Neuronal stem cell (in vitro differentiated cells): ENCODE measurements around the gene FAF1.
A peak's percentile ranks its signal among the peaks of the same experiment; 100 is the strongest.
"Not testable (repeated sequence)": the region's sequence is repeated elsewhere in the genome, so short reads cannot be mapped to it uniquely, and the experiment has no call there.

ENCODE experiments used
- DNase-seq: peaks from one replicate; pipeline ENCODE4 v3.0.0-alpha.2; 2013; ENCODE audit warnings: low spot score
- H2AFZ ChIP-seq: one replicate; pipeline ENCODE4 v1.6.1; 2013; ENCODE audit warnings: mild to moderate bottlenecking, low read length, inconsistent platforms
- H2AK5ac ChIP-seq: 2 replicates; pipeline ENCODE4 v1.6.1; 2013; ENCODE audit warnings: low read depth, mild to moderate bottlenecking, inconsistent platforms, low read length, moderate library complexity, mixed read lengths
- H2BK120ac ChIP-seq: 2 replicates; pipeline ENCODE4 v1.6.1; 2013; ENCODE audit warnings: low read depth, mild to moderate bottlenecking, inconsistent platforms, low read length, moderate library complexity, mixed read lengths
- H2BK12ac ChIP-seq: one replicate; pipeline ENCODE4 v1.6.1; 2013; ENCODE audit warnings: low read length, inconsistent platforms
- H2BK15ac ChIP-seq: 2 replicates; pipeline ENCODE4 v1.6.1; 2013; ENCODE audit warnings: mild to moderate bottlenecking, low read length, inconsistent platforms, mixed read lengths
- H2BK5ac ChIP-seq: one replicate; pipeline ENCODE4 v1.6.1; 2013; ENCODE audit warnings: inconsistent platforms, mild to moderate bottlenecking, low read length, moderate library complexity
- H3K14ac ChIP-seq: one replicate; pipeline ENCODE4 v1.6.1; 2013; ENCODE audit warnings: low read length, inconsistent platforms
- H3K18ac ChIP-seq: 2 replicates; pipeline ENCODE4 v1.6.1; 2013; ENCODE audit warnings: low read length, inconsistent platforms
- H3K23ac ChIP-seq: 2 replicates; pipeline ENCODE4 v1.6.1; 2013; ENCODE audit warnings: low read depth, mild to moderate bottlenecking, mixed read lengths, low read length, inconsistent platforms; ENCODE audit not compliant: poor library complexity
- H3K27ac ChIP-seq: replicated peaks from 3 replicates; pipeline ENCODE4 v1.5.1; 2013; ENCODE audit warnings: low read length, inconsistent platforms
- H3K27me3 ChIP-seq, 3 experiments: 2 replicates each; pipeline ENCODE4 v1.6.1; 2013; ENCODE audit warnings: low read length in 3 of 3, mild to moderate bottlenecking in 2 of 3, inconsistent platforms in 1 of 3, low read depth in 1 of 3, mixed read lengths in 1 of 3, moderate library complexity in 1 of 3; ENCODE audit not compliant: control insufficient read depth in 3 of 3, insufficient read depth in 3 of 3
- H3K36me3 ChIP-seq, 2 donors: replicated peaks in 1 of 2; 2 replicates each; pipeline ENCODE4 v1.6.1; 2013; ENCODE audit warnings: low read length in 2 of 2; ENCODE audit not compliant: control insufficient read depth in 2 of 2, insufficient read depth in 2 of 2
- H3K4ac ChIP-seq: 2 replicates; pipeline ENCODE4 v1.6.1; 2013; ENCODE audit warnings: inconsistent platforms, mild to moderate bottlenecking, low read length, moderate library complexity
- H3K4me1 ChIP-seq, 2 donors: 1 replicate in 1 of 2; 2 replicates in 1 of 2; pipeline ENCODE4 v1.6.1; 2013; ENCODE audit warnings: low read length in 2 of 2, low read depth in 1 of 2; ENCODE audit not compliant: control insufficient read depth in 2 of 2, insufficient read depth in 1 of 2
- H3K4me2 ChIP-seq: one replicate; pipeline ENCODE4 v1.6.1; 2013; ENCODE audit warnings: mild to moderate bottlenecking, low read length, inconsistent platforms; ENCODE audit not compliant: insufficient read depth, poor library complexity, severe bottlenecking
- H3K4me3 ChIP-seq, 2 donors: 2 replicates each; pipeline ENCODE4 v1.5.1; 2013; ENCODE audit warnings: low read length in 2 of 2, mild to moderate bottlenecking in 2 of 2, inconsistent platforms in 1 of 2, moderate library complexity in 1 of 2
- H3K79me1 ChIP-seq: one replicate; pipeline ENCODE4 v1.6.1; 2013; ENCODE audit warnings: low read depth, mild to moderate bottlenecking, inconsistent platforms, low read length, moderate library complexity
- H3K9ac ChIP-seq: one replicate; pipeline ENCODE4 v1.6.1; 2013; ENCODE audit warnings: mild to moderate bottlenecking, low read depth, low read length, inconsistent platforms; ENCODE audit not compliant: poor library complexity
- H3K9me3 ChIP-seq, 2 donors: replicated peaks in 1 of 2; 2 replicates each; pipeline versions ENCODE3 to v1.6.1; 2013; ENCODE audit warnings: low read length in 2 of 2, mild to moderate bottlenecking in 2 of 2, inconsistent platforms in 1 of 2, low read depth in 1 of 2, mixed read lengths in 1 of 2, moderate library complexity in 1 of 2; ENCODE audit not compliant: control insufficient read depth in 2 of 2, insufficient read depth in 1 of 2
- H4K8ac ChIP-seq: one replicate; pipeline ENCODE4 v1.6.1; 2013; ENCODE audit warnings: low read depth, mild to moderate bottlenecking, inconsistent platforms, low read length, moderate library complexity
- H4K91ac ChIP-seq: one replicate; pipeline ENCODE4 v1.6.1; 2013; ENCODE audit warnings: low read length, low read depth, mild to moderate bottlenecking, inconsistent platforms; ENCODE audit not compliant: poor library complexity
- WGBS, 2 donors: extraction: QIAGEN DNeasy Blood & Tissue Kit; methylation state at CpG; one replicate each; pipeline ENCODE4 v1.1.7; 2013; ENCODE audit warnings: missing lambda C conversion rate in 2 of 2, mixed read lengths in 1 of 2; ENCODE audit not compliant: insufficient read length in 2 of 2, insufficient replicate concordance in 1 of 2; ENCODE audit errors: extremely low coverage in 2 of 2; 5-methylcytosine and 5-hydroxymethylcytosine counted together

FAF1 gene

DNA sequence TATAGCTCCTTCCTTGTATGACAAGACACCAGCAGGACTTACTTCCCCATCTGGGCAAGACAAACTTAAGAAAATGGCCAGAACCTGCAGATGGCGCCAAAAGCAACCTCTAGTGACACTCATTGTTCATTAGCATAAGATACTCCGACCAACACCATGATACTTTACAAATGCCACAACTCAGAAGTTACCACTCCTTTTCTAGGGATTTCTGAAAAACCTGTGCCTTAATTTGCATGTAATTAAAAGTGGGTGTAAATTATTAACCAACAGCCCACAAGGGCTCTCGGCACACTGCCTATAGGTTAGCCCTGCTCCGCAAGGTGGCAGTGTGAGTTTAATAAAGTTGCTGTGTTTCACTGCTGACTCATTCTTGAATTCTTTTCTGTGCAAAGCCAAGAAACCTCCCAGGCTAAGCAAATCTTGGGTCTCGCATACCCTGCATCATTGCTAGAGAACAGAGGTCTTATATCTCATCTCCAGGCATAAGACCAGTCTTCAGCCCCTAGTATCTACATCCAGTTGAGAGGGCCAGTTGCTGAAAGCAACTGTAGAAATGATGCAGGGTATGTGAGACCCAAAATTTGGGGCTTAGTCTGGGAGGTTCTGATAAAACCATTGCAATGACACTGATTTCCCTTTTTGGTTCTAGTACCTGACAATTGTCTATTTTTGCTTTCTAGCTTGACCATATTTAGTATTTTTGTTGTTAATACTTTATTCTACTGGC lies 86.4 kb downstream of the FAF1 start:
- Histone ChIP-seq H3K4me3 (no peak overlapping the region), H3K14ac (no peak overlapping the region), H3K36me3 (no peaks in the 10 kb centered on the region), H2AFZ (no peak overlapping the region), H3K23ac (no peak overlapping the region), H3K18ac (no peak overlapping the region), H3K27ac (no peak overlapping the region), H2BK15ac (no peak overlapping the region), H3K79me1 (no peaks in the 10 kb centered on the region), H3K27me3 (no peaks in the 10 kb centered on the region), H3K4me1 (no peaks in the 10 kb centered on the region), H3K9ac (no peak overlapping the region), H4K91ac (no peak overlapping the region), H3K9me3 (no peaks in the 10 kb centered on the region), H3K4me2 (no peak overlapping the region), H3K4ac (no peak overlapping the region), H2BK120ac (no peak overlapping the region), H2BK12ac (no peak overlapping the region), H4K8ac (no peak overlapping the region), H2AK5ac (no peak overlapping the region), H2BK5ac (no peak overlapping the region)
- peak; percentile 15 for DNase-seq
- no CpG with 5 or more reads among the region's 5 CpGs for WGBS, 2 donors

DNA sequence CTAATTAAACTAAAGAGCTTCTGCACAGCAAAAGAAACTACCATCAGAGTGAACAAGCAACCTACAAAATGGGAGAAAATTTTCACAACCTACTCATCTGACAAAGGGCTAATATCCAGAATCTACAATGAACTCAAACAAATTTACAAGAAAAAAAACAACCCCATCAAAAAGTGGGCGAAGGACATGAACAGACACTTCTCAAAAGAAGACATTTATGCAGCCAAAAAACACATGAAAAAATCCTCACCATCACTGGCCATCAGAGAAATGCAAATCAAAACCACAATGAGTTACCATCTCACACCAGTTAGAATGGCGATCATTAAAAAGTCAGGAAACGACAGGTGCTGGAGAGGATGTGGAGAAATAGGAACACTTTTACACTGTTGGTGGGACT lies 95.2 kb downstream of the FAF1 start:
- H3K27me3 ChIP-seq, H3K4me3 ChIP-seq, H3K4me1 ChIP-seq, H3K23ac ChIP-seq, H3K18ac ChIP-seq, H4K91ac ChIP-seq, H3K27ac ChIP-seq, H3K14ac ChIP-seq, H2BK15ac ChIP-seq, H2BK5ac ChIP-seq, H3K4me2 ChIP-seq, H3K4ac ChIP-seq, H3K9ac ChIP-seq, H2BK12ac ChIP-seq, H3K36me3 ChIP-seq, H4K8ac ChIP-seq, H2AFZ ChIP-seq, H2BK120ac ChIP-seq, H3K79me1 ChIP-seq, DNase-seq, H2AK5ac ChIP-seq: not testable (repeated sequence)
- WGBS, 2 donors = no CpG with 5 or more reads among the region's 3 CpGs
- peaks cover 3 to 11% of the 10 kb centered on the region in 2 donors for H3K9me3 ChIP-seq

- Histone ChIP-seq H3K9ac (no peak overlapping the region), H2BK5ac (no peak overlapping the region), H4K91ac (no peak overlapping the region), H3K4me3 (no peak overlapping the region), H3K23ac (no peak overlapping the region), H3K4me2 (no peak overlapping the region), H2AK5ac (no peak overlapping the region), H3K18ac (no peak overlapping the region), H3K27me3 (no peaks in the 10 kb centered on the region), H3K36me3 (no peaks in the 10 kb centered on the region), H3K79me1 (no peaks in the 10 kb centered on the region), H2BK15ac (no peak overlapping the region), H2BK12ac (no peak overlapping the region), H2BK120ac (no peak overlapping the region), H3K4me1 (no peaks in the 10 kb centered on the region), H4K8ac (no peak overlapping the region), H2AFZ (no peak overlapping the region), H3K14ac (no peak overlapping the region), H3K4ac (no peak overlapping the region), H3K27ac (no peak overlapping the region), H3K9me3 (peaks cover 3 to 15% of the 10 kb centered on the region in 2 donors)
- DNase-seq = no peak
- WGBS, 2 donors = no CpG with 5 or more reads among the region's 1 CpG
Measured at GRCh38 chr1:50861772-50862171, 98.3 kb downstream of the FAF1 start.

DNA sequence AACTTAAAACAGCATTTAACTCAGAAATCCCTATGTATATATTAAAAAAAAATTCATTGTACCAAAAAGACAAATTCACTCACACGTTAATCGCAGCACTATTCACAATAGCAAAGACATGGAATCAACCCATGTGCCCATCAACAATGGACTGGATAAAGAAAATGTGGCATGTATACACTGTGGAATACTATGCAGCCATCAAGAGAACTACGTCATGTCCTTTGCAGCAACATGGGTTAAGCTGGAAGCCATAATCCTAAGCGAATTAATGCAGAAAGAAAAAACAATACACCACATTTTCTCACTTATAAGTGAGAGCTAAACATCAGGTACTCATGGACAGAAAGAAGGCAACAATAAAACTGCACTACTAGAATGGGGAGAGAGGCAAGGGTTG lies 99.4 kb downstream of the FAF1 start:
- DNase-seq = no peak
- H2BK120ac ChIP-seq = no peak overlapping the region
- no CpG with 5 or more reads among the region's 4 CpGs for WGBS, 2 donors

More for the DNA sequence above, 99.4 kb downstream of the FAF1 start:
- no peak overlapping the region for H2BK12ac ChIP-seq
- no peak overlapping the region for H3K4ac ChIP-seq
- H3K4me1 ChIP-seq = no peaks in the 10 kb centered on the region
- H2BK5ac ChIP-seq = no peak overlapping the region
- no peak overlapping the region for H3K23ac ChIP-seq
- no peaks in the 10 kb centered on the region for H3K27me3 ChIP-seq
- no peak overlapping the region for H3K4me3 ChIP-seq
- H3K79me1 ChIP-seq = no peaks in the 10 kb centered on the region
- H3K9me3 ChIP-seq = peaks cover 3 to 11% of the 10 kb centered on the region in 2 donors
- no peak overlapping the region for H3K4me2 ChIP-seq
- no peaks in the 10 kb centered on the region for H3K36me3 ChIP-seq
- no peak overlapping the region for H3K18ac ChIP-seq
- H2BK15ac ChIP-seq = no peak overlapping the region
- no peak overlapping the region for H4K8ac ChIP-seq
- H2AK5ac ChIP-seq = no peak overlapping the region
- H4K91ac ChIP-seq = no peak overlapping the region
- H2AFZ ChIP-seq = no peak overlapping the region
- no peak overlapping the region for H3K14ac ChIP-seq
- H3K9ac ChIP-seq = no peak overlapping the region
- H3K27ac ChIP-seq = no peak overlapping the region
